Right atrium auricular region (tissue), 2 donors: ENCODE measurements around the gene MATN1. TPM values are rescaled to one million over a fixed set of nuclear protein-coding genes. Genes with fewer than 3 reads are reported as not detected.

ENCODE experiments used
- DNase-seq: peaks from one replicate; pipeline ENCODE4 v3.0.0-alpha.2; 2019; ENCODE audit warnings: low spot score
- H3K27ac ChIP-seq, 2 donors: fragments of 200-600 bp; sonication (generic); 1 replicate in 1 of 2; 2 replicates in 1 of 2; pipeline ENCODE4 v1.5.1; 2016 to 2019
- H3K27me3 ChIP-seq, 2 donors: fragments of 200-600 bp; sonication (generic); one replicate each; pipeline versions ENCODE4 v1.5.1 to v1.6.0; 2017 to 2019
- H3K36me3 ChIP-seq: fragments of 200-600 bp; sonication (generic); one replicate; pipeline ENCODE4 v1.5.1; 2016
- H3K4me1 ChIP-seq, 2 donors: fragments of 200-600 bp; sonication (generic); one replicate each; pipeline versions ENCODE4 v1.5.1 to v1.6.0; 2017 to 2019
- H3K4me3 ChIP-seq, 2 donors: fragments of 200-600 bp; sonication (generic); 1 replicate in 1 of 2; 2 replicates in 1 of 2; pipeline ENCODE4 v1.5.1; 2017 to 2019; ENCODE audit warnings: mild to moderate bottlenecking in 1 of 2, moderate library complexity in 1 of 2
- H3K9me3 ChIP-seq, 2 donors: fragments of 200-600 bp; sonication (generic); one replicate each; pipeline ENCODE4 v1.5.1; 2019
- CTCF ChIP-seq, 2 donors: fragments of 200-600 bp; sonication (generic); IDR thresholded peaks; one replicate each; pipeline ENCODE4 v1.5.1; 2019; ENCODE audit warnings: antibody characterized with exemption in 2 of 2
- total RNA-seq, 2 donors: library from RNA; depleted of rRNA; stranded (reverse); fragments of >200 nt; gene quantifications; one replicate each; pipeline ENCODE4 v1.1.0, GENCODE V29; 2016

MATN1 gene
- total RNA-seq, 2 donors from 2014 or later = not detected

GRCh38 chr1:30751830-30752650 lies 28.7 kb upstream of the MATN1 start:
- H3K9me3 ChIP-seq = no peaks in the 10 kb centered on the region
- H3K4me3 ChIP-seq = no peak overlapping the region
- TF ChIP-seq CTCF (IDR thresholded peaks at IDR 0.05) = no peak
- H3K36me3 ChIP-seq = no peaks in the 10 kb centered on the region
- no peak overlapping the region for H3K27ac ChIP-seq
- no peak for DNase-seq
- no peaks in the 10 kb centered on the region for H3K27me3 ChIP-seq
- no peaks in the 10 kb centered on the region for H3K4me1 ChIP-seq

- Histone ChIP-seq H3K9me3 (no peaks in the 10 kb centered on the region), H3K36me3 (no peaks in the 10 kb centered on the region), H3K4me1 (no peaks in the 10 kb centered on the region), H3K27me3 (no peaks in the 10 kb centered on the region), H3K4me3 (no peak overlapping the region), H3K27ac (no peak overlapping the region)
- DNase-seq = no peak
- no peak for TF ChIP-seq CTCF (IDR thresholded peaks at IDR 0.05)
These were observed 27.4 kb upstream of the MATN1 start for GRCh38 chr1:30750731-30751291.

- no peaks in the 10 kb centered on the region for H3K4me1 ChIP-seq
- no peak overlapping the region for H3K27ac ChIP-seq
- H3K9me3 ChIP-seq = no peaks in the 10 kb centered on the region
- TF ChIP-seq CTCF (IDR thresholded peaks at IDR 0.05) = no peak
- no peak overlapping the region for H3K4me3 ChIP-seq
- no peaks in the 10 kb centered on the region for H3K27me3 ChIP-seq
- H3K36me3 ChIP-seq = no peaks in the 10 kb centered on the region
- no peak for DNase-seq
These were observed 26.6 kb upstream of the MATN1 start for GRCh38 chr1:30749691-30750583.

- H3K36me3 ChIP-seq = no peaks in the 10 kb centered on the region
- no peaks in the 10 kb centered on the region for H3K9me3 ChIP-seq
- DNase-seq = no peak
- TF ChIP-seq CTCF (IDR thresholded peaks at IDR 0.05) = no peak
- no peak overlapping the region for H3K27ac ChIP-seq
- no peaks in the 10 kb centered on the region for H3K27me3 ChIP-seq
- H3K4me1 ChIP-seq = no peaks in the 10 kb centered on the region
- H3K4me3 ChIP-seq = no peak overlapping the region
These were observed 25.5 kb upstream of the MATN1 start for GRCh38 chr1:30748699-30749401.

- H3K27me3 ChIP-seq = no peaks in the 10 kb centered on the region
- H3K4me3 ChIP-seq = no peak overlapping the region
- H3K36me3 ChIP-seq = no peaks in the 10 kb centered on the region
- DNase-seq = no peak
- no peaks in the 10 kb centered on the region for H3K4me1 ChIP-seq
- H3K9me3 ChIP-seq = no peaks in the 10 kb centered on the region
- no peak overlapping the region for H3K27ac ChIP-seq
- TF ChIP-seq CTCF (IDR thresholded peaks at IDR 0.05) = no peak
These were observed 24.8 kb upstream of the MATN1 start for GRCh38 chr1:30748098-30748698.
